ENCODE measurements around the gene GPR3.

GRCh38 chr1:27394282-27394658 is 1.8 kb downstream of the GPR3 start:
- no peak for TF ChIP-seq POLR2AphosphoS5 (IDR thresholded peaks at IDR 0.05; ENCODE audit: insufficient read depth, low read depth, low read length)
- TF ChIP-seq JUN (IDR thresholded peaks at IDR 0.05; ENCODE audit: borderline replicate concordance, insufficient read depth, insufficient read length, low read depth), result no peak
